ENCODE measurements around the gene IGF2BP2. TPM values are rescaled to one million over a fixed set of nuclear protein-coding genes. Genes with fewer than 3 reads are reported as not detected.
A peak's percentile ranks its signal among the peaks of the same experiment; 100 is the strongest.

Gene IGF2BP2
- total and polyA plus RNA-seq, 2 of the 4 experiments (the other 2 are of a cell fraction): 23.4 to 88.2 TPM

GRCh38 chr3:185702262-185703225 lies 122.3 kb downstream of the IGF2BP2 start:
- no peak overlapping the region for H3K27ac ChIP-seq (ENCODE audit: insufficient read depth, low read length)
- intact Hi-C loops (cut with micrococcal nuclease): no loop called here

More at GRCh38 chr3:185702262-185703225, 122.3 kb downstream of the IGF2BP2 start:
- Histone ChIP-seq H3K4me2 (ENCODE audit: low read depth, low read length) (no peak overlapping the region), H4K91ac (ENCODE audit: insufficient read depth, low read depth, low read length) (no peak overlapping the region), H3K9me1 (ENCODE audit: insufficient read depth, low read length) (peaks cover 22% of the 10 kb centered on the region), H3K14ac (replicated peaks; ENCODE audit: low read depth, low read length) (peak overlapping the region; percentile 74), H2BK5ac (ENCODE audit: low read depth, low read length, poor library complexity, severe bottlenecking) (no peak overlapping the region), H2BK120ac (ENCODE audit: low read depth, low read length) (no peak overlapping the region), H2AK9ac (replicated peaks; ENCODE audit: low read depth, low read length, poor library complexity) (peak overlapping the region; percentile 40), H3K9ac (ENCODE audit: low read depth, low read length) (no peak overlapping the region), H3K9me3 (ENCODE audit: control insufficient read depth, insufficient read depth, low read length) (no peaks in the 10 kb centered on the region), H2AK5ac (ENCODE audit: low read depth, low read length) (no peak overlapping the region; the same call in 1 of the 2 replicates), H2AFZ (replicated peaks; ENCODE audit: low read length, poor library complexity) (peak overlapping the region; percentile 39), H2BK15ac (ENCODE audit: low read depth, low read length) (no peak overlapping the region), H3K56ac (ENCODE audit: extremely low read depth, insufficient read depth, low read length) (no peak overlapping the region), H3K4me3 (ENCODE audit: insufficient read depth, low read depth, low read length) (no peak overlapping the region), H4K20me1 (ENCODE audit: insufficient read depth, low read length) (peaks cover 92% of the 10 kb centered on the region), H3K79me1 (ENCODE audit: low read depth in 1 of 2, low read length in 2 of 2) (peaks cover 39 to 90% of the 10 kb centered on the region in 2 experiments), H2BK20ac (ENCODE audit: low read depth, low read length) (no peak overlapping the region), H3K4me1 (ENCODE audit: control insufficient read depth, insufficient read depth, low read length) (peaks cover 18% of the 10 kb centered on the region), H3K23ac (ENCODE audit: low read depth, low read length) (peak overlapping the region; percentile 56), H4K5ac (ENCODE audit: low read depth, low read length) (no peak overlapping the region), H3K27me3 (ENCODE audit: control insufficient read depth, insufficient read depth, low read length) (no peaks in the 10 kb centered on the region), H3K18ac (ENCODE audit: low read depth, low read length) (no peak overlapping the region), H3K4ac (ENCODE audit: low read depth, low read length) (peak overlapping the region; percentile 12; the same call in 1 of the 2 replicates), H3K36me3 (ENCODE audit: control insufficient read depth, insufficient read depth, low read length) (no peaks in the 10 kb centered on the region), H4K8ac (ENCODE audit: low read depth in 2 of 2, low read length in 2 of 2) (peak overlapping the region in 1 of 2 experiments; percentile 11; a peak in 2 of 4 replicates)
- no CpG with 5 or more reads among the region's 10 CpGs for WGBS, 2 experiments (ENCODE audit: extremely low coverage in 2 of 2, insufficient read length in 1 of 2)
- TF ChIP-seq MAZ (IDR thresholded peaks at IDR 0.05; ENCODE audit: borderline replicate concordance, low read depth, low read length) (no peak), USF2 (IDR thresholded peaks at IDR 0.05; ENCODE audit: low read depth, low read length) (no peak), CEBPB (IDR thresholded peaks at IDR 0.05; ENCODE audit: low read depth, low read length) (no peak), CTCF (conservative IDR thresholded peaks at IDR 0.05; ENCODE audit: low read depth, low read length) (no peak), RFX5 (IDR thresholded peaks at IDR 0.05; ENCODE audit: low read depth, low read length) (no peak), POLR2A (IDR thresholded peaks at IDR 0.05; ENCODE audit: low read depth, low read length) (no peak), CHD1 (IDR thresholded peaks at IDR 0.05; ENCODE audit: low read depth, low read length) (no peak), FOS (IDR thresholded peaks at IDR 0.05; ENCODE audit: low read depth, low read length) (no peak), MAFK (IDR thresholded peaks at IDR 0.05; ENCODE audit: low read depth, low read length) (no peak), RCOR1 (IDR thresholded peaks at IDR 0.05; ENCODE audit: insufficient replicate concordance, low read length) (no peak), BHLHE40 (IDR thresholded peaks at IDR 0.05; ENCODE audit: low read depth, low read length) (no peak)
- BruUV-seq (replicated peaks): no TSS peak
- DNase-seq: no peak
- in situ Hi-C loops (cut with MboI; ENCODE audit: low sequenced_read_pairs) (no loop called here), dilution Hi-C loops (cut with HindIII; ENCODE audit: low sequenced_read_pairs, unreplicated experiment) (no loop called here)
- ATAC-seq (ENCODE audit: low read depth): peak; percentile 10; the same call in 1 of the 2 replicates
- ChIA-PET POLR2A (ENCODE audit: unreplicated experiment) (no interaction called here), CTCF (interaction anchor here (1.3 kb wide), 1 partner anchor 15 kb away, joined by 3 read pairs; no protein-coding TSS in a partner anchor)
